Limb (tissue), 2 donors: Measurements from ENCODE around the gene SPINDOC.
"Not testable (repeated sequence)": the region's sequence is repeated elsewhere in the genome, so short reads cannot be mapped to it uniquely, and the experiment has no call there.

Experiments
- DNase-seq, 2 donors: peaks; one replicate each; pipeline ENCODE4 v3.0.0-alpha.2; 2016; ENCODE audit errors: extremely low spot score in 2 of 2

Gene SPINDOC

GRCh38 chr11:63813035-63813562 is at the start of gene SPINDOC:
SPINDOC (plus strand) TSS chr11:63813456; CDS start chr11:63813687, 231 bp downstream.
- DNase-seq, result peak; percentile 67 to 87

GRCh38 chr11:63763496-63764339 is 49.5 kb upstream of the SPINDOC start:
- peak; percentile 12 to 68 for DNase-seq

- DNase-seq, result no peak
Observed at GRCh38 chr11:63764340-63764678, 48.9 kb upstream of the SPINDOC start.

- DNase-seq, result peak in 1 of 2 donors; percentile 36
Observed at GRCh38 chr11:63764679-63765647, 48.3 kb upstream of the SPINDOC start.

GRCh38 chr11:63765688-63766241 is 47.5 kb upstream of the SPINDOC start:
- DNase-seq, result peak in 1 of 2 donors; percentile 38

GRCh38 chr11:63766531-63767235 is 46.6 kb upstream of the SPINDOC start:
- peak in 1 of 2 donors; percentile 46 for DNase-seq

GRCh38 chr11:63767267-63767564 is 46.0 kb upstream of the SPINDOC start:
- DNase-seq, result no peak

GRCh38 chr11:63767565-63768236 is 45.6 kb upstream of the SPINDOC start:
- DNase-seq, result peak; percentile 70 to 76

GRCh38 chr11:63768237-63769041 is 44.8 kb upstream of the SPINDOC start, which contains the start of gene ZFTA:
ZFTA (minus strand) TSS chr11:63768775; CDS start chr11:63768622, 153 bp downstream.
- DNase-seq, result peak; percentile 66 to 92

GRCh38 chr11:63769042-63769713 is 44.1 kb upstream of the SPINDOC start:
- DNase-seq, result peak in 1 of 2 donors; percentile 6

- peak in 1 of 2 donors; percentile 56 for DNase-seq
Observed at GRCh38 chr11:63769714-63770455, 43.4 kb upstream of the SPINDOC start.

GRCh38 chr11:63770763-63771162 is 42.5 kb upstream of the SPINDOC start:
- DNase-seq, result no peak

GRCh38 chr11:63771741-63772318 is 41.4 kb upstream of the SPINDOC start:
- DNase-seq, result not testable (repeated sequence)

- DNase-seq, result no peak
Observed at GRCh38 chr11:63775191-63775590, 38.1 kb upstream of the SPINDOC start.

- DNase-seq, result peak in 1 of 2 donors; percentile 13
Observed at GRCh38 chr11:63779039-63779438, 34.2 kb upstream of the SPINDOC start.

GRCh38 chr11:63782749-63783148 is 30.5 kb upstream of the SPINDOC start:
- DNase-seq, result no peak

GRCh38 chr11:63783925-63784592 is 29.2 kb upstream of the SPINDOC start:
- DNase-seq, result no peak
